M059J (cell line): ENCODE results near the gene TBL1X. TPM values are rescaled to one million over a fixed set of nuclear protein-coding genes. Genes with fewer than 3 reads are reported as not detected.
"Not testable (repeated sequence)": the region's sequence is repeated elsewhere in the genome, so short reads cannot be mapped to it uniquely, and the experiment has no call there.

Source experiments
- DNase-seq: peaks from one replicate; pipeline ENCODE4 v3.0.0-alpha.2; 2012; ENCODE audit warnings: low read depth
- total RNA-seq: library from RNA; depleted of rRNA; stranded (reverse); fragments of >200 nt; shearing (Covaris generic); gene quantifications from 2 replicates; pipeline ENCODE4 v1.2.3, GENCODE V29; 2014

Gene TBL1X
- total RNA-seq, 1 experiment from 2014 or later, result 12.7 TPM

- DNase-seq, result no peak
These were observed 300.3 kb downstream of the TBL1X start for GRCh38 chrX:9765072-9765736.

GRCh38 chrX:9765737-9766097 lies 300.9 kb downstream of the TBL1X start, which contains the start of gene GPR143:
GPR143 (minus strand) TSS chrX:9765847; CDS start chrX:9765817, 30 bp downstream.
- DNase-seq, result no peak

- DNase-seq, result no peak
These were observed 302.5 kb downstream of the TBL1X start for GRCh38 chrX:9767375-9767774.

- not testable (repeated sequence) for DNase-seq
These were observed 303.5 kb downstream of the TBL1X start for GRCh38 chrX:9768321-9768839.

GRCh38 chrX:9770319-9770718 lies 305.5 kb downstream of the TBL1X start:
- DNase-seq, result peak; percentile 39

GRCh38 chrX:9772943-9773342 lies 308.1 kb downstream of the TBL1X start:
- no peak for DNase-seq

GRCh38 chrX:9775930-9776329 lies 311.1 kb downstream of the TBL1X start:
- DNase-seq, result peak; percentile 85

GRCh38 chrX:9781941-9782340 lies 317.1 kb downstream of the TBL1X start:
- DNase-seq, result peak; percentile 51

GRCh38 chrX:9784332-9784731 lies 319.5 kb downstream of the TBL1X start:
- no peak for DNase-seq

- DNase-seq, result no peak
These were observed 320.5 kb downstream of the TBL1X start for GRCh38 chrX:9785254-9785943.

GRCh38 chrX:9785944-9786797 lies 321.3 kb downstream of the TBL1X start, which contains the start of gene SHROOM2:
SHROOM2 (plus strand) TSS chrX:9786429; CDS start chrX:9786546, 117 bp downstream.
- no peak for DNase-seq

- no peak for DNase-seq
These were observed 322.2 kb downstream of the TBL1X start for GRCh38 chrX:9786798-9787635.

- no peak for DNase-seq
These were observed 324.1 kb downstream of the TBL1X start for GRCh38 chrX:9788911-9789310.

GRCh38 chrX:9789555-9789954 lies 324.7 kb downstream of the TBL1X start:
- no peak for DNase-seq
